ACHN (cell line): ENCODE measurements around the gene MAPT.
"Not testable (repeated sequence)": the region's sequence is repeated elsewhere in the genome, so short reads cannot be mapped to it uniquely, and the experiment has no call there.

ENCODE experiments used
- DNase-seq: peaks from one replicate; pipeline ENCODE4 v3.0.0-alpha.2; 2015
- in situ Hi-C: cut with HindIII; loops from 2 replicates; pipeline ENCODE4 v1.10.0; 2017; ENCODE audit warnings: low sequenced_read_pairs, low pct_ligation_motif_present, low pct_unique_long_range_greater_than_20kb

The MAPT gene

GRCh38 chr17:45915263-45915662 is 20.9 kb downstream of the MAPT start:
- no peak for DNase-seq
- in situ Hi-C loops = no loop called here

GRCh38 chr17:45917081-45917480 is 22.7 kb downstream of the MAPT start:
- in situ Hi-C loops = no loop called here
- DNase-seq = no peak

DNA sequence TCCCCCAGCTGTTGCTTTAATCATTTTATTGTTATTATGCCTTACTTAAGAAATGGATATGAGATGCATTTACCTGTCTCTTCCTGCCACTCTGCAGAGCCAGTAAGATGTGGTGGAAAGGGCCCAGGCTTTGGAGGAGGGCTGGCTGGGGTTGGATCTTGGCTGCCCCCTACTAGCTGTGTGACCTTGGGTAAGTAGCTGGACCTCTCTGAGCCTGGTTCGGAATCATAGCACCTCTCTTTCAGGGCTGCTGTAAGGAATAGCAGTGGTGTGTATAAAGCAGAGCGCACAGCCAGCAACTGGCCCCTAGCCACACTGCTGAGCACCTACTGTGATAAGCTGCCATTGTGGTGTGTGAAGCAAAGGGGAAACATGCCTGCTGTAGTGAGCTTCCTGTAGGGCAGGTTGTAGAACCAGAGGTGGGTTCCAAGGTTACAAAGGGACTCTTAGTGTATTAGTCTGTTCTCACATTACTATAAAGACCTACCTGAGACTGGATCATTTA is 23.9 kb downstream of the MAPT start:
- in situ Hi-C loops = no loop called here
- DNase-seq = no peak

DNA sequence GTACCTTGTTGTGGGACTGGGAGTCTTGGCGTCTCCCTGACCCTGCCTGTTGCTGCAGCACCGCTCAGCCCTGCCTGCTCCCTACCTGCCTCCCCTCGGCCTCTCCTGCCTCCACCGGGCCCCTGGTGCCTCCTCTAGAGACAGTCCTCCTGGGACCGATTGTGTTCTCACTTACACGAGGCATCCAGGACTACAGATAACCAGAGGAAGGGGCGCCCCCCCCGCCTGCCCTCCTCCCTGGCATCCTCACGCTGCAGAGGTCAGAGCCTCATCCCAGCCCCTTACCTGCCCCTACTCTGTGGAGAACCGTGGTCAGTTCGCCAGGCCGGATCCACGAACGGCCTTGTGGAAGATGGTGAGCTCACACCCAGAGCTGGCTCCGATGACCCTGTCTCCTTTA is 24.8 kb downstream of the MAPT start:
- DNase-seq = no peak
- in situ Hi-C loops = no loop called here

DNA sequence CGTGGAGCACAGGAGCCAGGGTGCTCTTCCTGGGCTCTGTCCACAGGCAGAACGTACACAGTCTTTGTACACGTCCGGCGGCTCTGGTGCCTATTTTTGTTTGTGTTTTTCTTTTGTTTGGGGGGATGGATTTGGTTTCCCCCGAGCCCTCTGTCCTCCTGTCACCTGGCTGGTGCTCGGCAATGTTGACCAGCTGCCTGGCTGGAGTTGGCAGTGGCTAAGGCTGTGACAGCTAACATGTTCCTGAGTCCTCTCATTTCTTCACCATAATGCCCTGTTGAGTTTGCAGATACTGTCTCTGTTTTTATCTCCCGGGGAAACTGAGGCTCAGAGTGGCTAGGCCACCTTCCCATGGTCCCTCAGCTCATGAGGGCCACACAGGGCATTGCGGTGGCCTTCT is 25.7 kb downstream of the MAPT start:
- in situ Hi-C loops = no loop called here
- no peak for DNase-seq

GRCh38 chr17:45923511-45924268 is 29.3 kb downstream of the MAPT start:
- no peak for DNase-seq
- in situ Hi-C loops = no loop called here

GRCh38 chr17:45924332-45924820 is 30.0 kb downstream of the MAPT start:
- in situ Hi-C loops = no loop called here
- DNase-seq = no peak

DNA sequence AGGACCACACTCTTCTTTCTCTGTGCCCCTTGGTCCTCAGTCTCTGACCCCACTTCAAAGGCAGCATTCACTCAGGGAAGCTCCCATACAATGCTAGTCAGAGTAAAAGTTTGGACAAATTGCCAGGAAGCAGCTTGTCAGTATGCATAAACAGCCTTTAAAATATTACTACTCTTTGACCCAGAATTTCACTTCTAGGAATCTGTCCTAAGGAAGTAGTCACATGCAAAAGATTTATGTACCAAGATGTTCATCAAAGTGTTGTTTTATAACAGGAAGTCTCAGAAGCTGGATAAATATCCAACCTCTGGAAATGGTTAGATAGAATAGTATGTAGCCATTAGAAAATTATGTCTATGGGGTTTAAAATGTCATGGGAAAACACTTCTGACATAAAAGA is 31.0 kb downstream of the MAPT start:
- no peak for DNase-seq
- in situ Hi-C loops = no loop called here

- in situ Hi-C loops = no loop called here
- DNase-seq = no peak
Observed at GRCh38 chr17:45927247-45927646, 32.9 kb downstream of the MAPT start.

- in situ Hi-C loops = no loop called here
Observed at GRCh38 chr17:45929344-45929743, 35.0 kb downstream of the MAPT start.

GRCh38 chr17:45930420-45930951 is 36.1 kb downstream of the MAPT start:
- DNase-seq = no peak
- in situ Hi-C loops = no loop called here

More at GRCh38 chr17:45929344-45929743, 35.0 kb downstream of the MAPT start:
- DNase-seq = no peak

DNA sequence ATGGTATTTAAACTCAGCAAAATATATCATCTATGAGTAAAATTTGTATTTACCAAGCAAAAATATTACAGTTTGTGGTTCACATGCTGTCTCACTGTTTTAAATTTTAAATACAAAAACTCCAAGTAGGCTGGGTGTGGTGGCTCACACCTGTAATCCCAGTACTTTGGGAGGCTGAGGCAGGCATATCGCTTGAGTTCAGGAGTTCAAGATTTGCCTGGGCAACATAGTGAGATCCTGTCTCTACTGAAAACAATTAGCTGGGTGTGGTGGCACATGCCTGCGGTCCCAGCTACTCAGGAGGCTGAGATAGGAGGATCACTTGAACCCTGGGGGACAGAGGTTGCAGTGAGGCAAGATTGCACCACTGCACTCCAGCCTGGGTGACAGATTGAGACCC is 37.3 kb downstream of the MAPT start:
- in situ Hi-C loops = no loop called here
- DNase-seq = no peak

GRCh38 chr17:45934044-45934979 is 40.0 kb downstream of the MAPT start:
- in situ Hi-C loops = no loop called here
- DNase-seq = no peak

GRCh38 chr17:45935197-45935709 is 40.9 kb downstream of the MAPT start:
- no peak for DNase-seq
- in situ Hi-C loops = no loop called here

DNA sequence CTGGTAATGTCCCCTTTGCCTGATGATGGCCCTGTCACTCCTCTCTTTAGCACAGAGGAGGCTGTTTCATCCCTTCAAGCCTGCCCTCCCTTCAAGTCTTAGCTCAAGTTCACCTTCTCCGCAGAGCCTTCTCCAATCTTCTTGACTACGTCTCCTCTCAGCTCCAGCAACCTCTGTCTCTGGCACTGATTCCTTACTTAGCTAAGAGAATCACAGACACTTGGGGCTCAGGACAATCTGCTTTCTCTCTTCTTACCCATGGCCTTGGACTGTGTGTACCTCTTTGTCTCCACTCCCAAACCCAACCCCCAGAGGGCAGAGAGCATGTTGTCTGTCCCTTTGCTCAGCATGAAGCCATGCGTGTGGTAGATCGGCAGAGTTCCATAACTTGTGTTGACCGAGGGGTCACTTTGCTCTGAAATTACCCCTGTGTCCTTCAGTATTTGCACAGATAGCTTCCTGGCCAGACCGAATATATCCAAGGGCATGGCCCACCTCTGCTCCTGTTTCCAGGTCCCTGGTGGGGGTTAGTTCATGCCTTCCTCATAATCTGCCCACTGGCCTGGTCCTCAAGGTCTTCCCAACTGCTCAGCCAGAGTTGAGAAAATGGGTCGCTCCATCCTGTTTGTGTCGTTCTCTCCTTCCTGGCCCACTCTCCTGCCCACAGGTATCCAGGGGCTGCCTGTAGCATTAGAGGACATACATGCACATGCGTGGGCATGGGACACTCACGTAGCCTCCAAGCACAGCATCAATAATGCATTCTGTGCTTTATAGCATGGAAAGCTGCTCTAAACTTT is 41.6 kb downstream of the MAPT start:
- in situ Hi-C loops = no loop called here
- no peak for DNase-seq

DNA sequence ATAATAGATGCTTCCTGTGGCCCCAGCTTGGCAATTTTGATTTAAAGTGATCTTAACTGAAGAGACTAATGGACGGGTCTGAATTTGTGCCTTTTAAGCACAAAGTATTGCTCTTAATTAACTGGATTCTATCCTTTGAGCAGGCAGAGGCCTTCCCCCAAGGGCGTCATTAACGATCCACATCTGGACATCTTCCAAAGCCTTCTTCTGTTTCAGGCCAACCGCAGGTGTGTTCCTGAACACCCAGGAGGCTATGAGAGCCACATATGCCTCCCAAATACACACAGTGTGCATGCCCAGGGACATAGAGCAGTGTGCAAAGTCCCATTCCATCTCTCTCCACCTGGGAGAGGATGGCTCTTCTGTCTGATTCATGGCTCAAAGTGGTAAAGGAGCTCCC is 42.3 kb downstream of the MAPT start:
- in situ Hi-C loops = no loop called here
- no peak for DNase-seq

DNA sequence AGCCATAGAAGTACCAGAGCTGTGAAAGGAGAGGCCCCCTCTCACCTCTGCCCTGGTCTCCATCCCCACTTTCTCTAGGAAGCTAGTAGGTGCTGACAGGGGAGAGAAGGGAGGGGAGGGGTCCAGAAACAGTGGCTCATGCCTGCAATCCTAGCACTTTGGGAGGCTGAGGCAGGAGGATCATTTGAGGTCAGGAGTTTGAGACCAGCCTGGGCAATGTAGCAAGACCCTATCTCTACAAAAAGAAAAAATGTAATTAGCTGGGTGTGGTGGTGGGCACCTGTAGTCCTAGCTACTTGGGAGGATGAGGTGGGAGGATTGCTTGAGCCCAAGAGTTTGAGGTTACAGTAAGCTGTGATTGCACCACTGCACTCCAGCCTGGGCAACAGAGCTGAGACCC is 42.8 kb downstream of the MAPT start:
- in situ Hi-C loops, DNase-seq: not testable (repeated sequence)

DNA sequence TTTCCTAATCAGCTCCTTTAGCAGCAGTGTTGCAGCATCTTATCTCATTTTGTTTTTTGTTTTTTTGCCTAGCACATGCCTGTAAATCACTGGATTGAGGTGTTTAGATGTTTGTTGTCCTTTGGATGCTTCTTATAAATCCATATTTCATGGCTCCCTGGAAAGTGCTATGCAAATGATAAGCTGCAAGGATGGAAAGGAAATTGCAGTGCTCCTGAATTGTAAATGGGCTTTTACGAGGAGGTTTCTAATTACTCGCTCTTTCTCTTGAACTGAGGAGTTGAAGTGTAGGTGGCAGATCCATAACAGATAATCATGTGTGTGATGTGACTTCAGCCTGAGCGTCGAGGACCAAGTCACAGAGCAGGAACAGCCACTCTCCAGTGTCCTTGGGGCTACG is 45.0 kb downstream of the MAPT start:
- in situ Hi-C loops = no loop called here
- no peak for DNase-seq
